ENCODE measurements around the gene GDF15.
"Not testable (repeated sequence)": the region's sequence is repeated elsewhere in the genome, so short reads cannot be mapped to it uniquely, and the experiment has no call there.

The GDF15 gene

DNA sequence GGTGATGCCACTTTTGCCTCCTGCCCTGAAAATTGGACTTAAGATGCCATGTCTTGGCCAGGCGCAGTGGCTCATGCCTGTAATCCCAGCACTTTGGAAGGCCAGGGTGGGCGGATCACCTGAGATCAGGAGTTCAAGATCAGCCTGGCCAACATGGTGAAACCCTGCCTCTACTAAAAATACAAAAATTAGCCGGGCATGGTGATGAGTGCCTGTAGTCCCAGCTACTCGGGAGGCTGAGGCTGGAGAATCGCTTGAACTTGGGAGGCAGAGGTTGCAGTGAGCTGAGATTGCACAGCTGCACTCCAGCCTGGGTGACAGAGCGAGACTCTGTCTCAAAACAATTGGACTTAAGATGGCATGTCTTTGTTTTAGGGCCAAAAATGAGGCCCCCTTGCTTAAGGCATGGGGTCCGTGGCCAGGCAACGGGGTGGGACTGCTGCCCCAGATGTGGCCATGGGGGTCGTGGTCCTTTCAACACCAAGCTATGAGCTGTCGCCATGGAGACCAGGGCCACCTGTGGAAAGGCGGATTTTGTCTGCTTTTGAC, 21.6 kb upstream of the GDF15 start:
- DNase-seq, result not testable (repeated sequence)

DNA sequence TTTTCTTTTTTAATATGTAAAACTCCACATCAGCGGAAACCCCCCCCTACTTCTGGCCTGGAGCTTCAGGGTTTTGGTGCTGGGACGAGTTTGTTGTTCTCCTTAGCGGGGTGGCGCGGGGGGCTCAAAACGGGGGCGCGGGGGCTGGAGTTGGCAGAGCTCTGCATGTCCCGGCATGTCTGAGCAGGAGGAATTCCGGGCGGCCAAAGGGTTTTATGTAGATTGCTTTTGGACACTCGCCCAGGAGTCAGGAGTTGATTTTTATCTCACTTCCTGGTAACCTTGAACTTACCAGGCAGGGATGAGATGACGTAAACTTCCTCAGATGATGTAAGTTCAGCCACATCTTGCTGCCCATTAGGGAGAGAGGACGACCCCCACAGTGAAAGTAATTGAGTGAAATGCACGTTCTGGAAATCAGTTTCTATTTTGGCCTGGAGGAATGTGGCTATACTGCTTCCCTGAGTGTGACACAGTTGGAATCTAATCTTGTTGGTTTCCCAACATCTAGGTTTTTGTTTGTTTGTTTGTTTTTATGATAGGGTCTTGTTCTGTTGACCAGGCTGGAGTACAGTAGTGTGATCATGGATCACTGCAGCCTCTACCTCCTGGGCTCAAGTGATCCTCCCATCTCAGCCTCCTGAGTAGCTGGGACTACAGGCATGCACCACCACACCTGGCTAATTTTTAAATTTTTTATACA, 21.0 kb upstream of the GDF15 start:
- peak in 1 of 2 experiments; percentile 37 for DNase-seq

DNA sequence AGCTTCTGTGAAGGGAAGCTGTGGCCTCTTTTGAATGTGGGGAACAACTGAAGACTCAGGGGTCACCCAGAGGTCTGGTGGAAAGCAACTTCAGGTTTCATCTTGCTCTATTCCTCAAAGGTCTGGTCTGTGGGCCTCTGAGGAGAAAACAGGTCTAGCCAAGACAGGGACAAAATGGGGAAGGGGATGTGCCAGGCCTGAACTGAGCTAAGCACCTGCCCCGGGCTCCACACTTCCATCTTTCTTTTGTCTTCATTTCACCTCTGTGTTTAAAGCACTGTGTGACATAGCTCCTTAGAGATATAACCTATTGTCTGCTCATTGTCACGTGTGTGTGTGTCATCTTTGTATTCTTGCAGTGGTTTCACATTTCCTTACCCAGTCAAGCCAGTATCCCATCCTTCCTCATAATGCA, 19.9 kb upstream of the GDF15 start:
- DNase-seq, result no peak

DNA sequence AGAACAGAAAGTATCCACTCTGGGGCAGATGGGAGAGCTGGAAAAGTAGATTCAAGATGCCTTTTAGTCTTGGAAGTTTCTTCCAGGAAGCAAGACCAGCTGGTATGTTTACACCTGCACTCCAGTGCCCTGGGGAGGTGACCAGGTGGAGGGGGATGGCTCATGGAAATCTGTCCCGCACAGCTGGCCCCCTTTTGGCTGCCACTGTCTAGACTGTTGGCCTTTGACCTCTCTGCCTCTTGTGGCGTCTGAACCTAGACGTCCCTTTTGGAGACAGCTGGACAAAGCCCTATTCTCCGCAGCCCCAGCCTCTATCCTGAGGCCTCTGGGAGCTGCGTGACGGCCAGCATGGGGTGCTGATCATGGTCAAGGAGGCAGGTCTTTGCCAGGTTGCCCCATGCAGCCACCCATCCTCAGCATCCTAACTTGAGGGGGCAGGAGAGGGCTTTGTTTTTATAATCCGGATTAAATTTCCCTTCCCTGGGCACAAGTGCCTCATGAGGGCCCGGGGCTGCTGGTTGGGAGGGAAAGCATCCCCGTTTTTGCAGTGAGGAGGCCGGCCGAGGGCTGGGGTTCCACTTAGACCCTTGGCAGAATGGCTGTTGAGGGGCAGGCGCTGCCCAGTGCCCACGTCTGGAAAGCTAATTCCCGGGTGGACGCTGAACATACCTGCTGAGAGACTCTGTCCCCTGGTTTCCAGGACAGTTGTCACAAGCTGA, 17.3 kb upstream of the GDF15 start:
- DNase-seq, result no peak

DNA sequence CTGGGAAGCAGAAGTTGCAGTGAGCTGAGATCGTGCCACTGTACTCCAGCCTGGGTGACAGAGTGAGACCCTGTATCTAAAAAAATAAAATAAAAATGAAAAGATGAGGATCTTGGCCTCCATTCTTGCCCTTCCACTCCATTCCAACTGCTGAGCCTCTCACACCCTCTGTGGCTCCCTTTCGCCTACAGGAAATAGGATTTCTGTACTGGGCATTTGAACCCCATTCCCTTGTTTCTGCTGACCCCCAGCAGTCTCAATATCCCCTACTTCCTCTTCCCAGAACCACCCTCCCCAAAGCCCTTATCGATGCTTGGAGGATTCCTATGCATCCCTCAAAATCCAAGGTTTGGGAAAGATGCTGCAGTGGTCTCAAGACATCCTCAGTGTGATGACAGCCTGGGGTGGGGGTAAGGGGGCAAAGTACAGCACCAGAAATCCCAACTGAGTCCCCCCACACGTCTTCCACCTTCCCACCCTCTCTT, 12.5 kb upstream of the GDF15 start:
- DNase-seq, result no peak

DNA sequence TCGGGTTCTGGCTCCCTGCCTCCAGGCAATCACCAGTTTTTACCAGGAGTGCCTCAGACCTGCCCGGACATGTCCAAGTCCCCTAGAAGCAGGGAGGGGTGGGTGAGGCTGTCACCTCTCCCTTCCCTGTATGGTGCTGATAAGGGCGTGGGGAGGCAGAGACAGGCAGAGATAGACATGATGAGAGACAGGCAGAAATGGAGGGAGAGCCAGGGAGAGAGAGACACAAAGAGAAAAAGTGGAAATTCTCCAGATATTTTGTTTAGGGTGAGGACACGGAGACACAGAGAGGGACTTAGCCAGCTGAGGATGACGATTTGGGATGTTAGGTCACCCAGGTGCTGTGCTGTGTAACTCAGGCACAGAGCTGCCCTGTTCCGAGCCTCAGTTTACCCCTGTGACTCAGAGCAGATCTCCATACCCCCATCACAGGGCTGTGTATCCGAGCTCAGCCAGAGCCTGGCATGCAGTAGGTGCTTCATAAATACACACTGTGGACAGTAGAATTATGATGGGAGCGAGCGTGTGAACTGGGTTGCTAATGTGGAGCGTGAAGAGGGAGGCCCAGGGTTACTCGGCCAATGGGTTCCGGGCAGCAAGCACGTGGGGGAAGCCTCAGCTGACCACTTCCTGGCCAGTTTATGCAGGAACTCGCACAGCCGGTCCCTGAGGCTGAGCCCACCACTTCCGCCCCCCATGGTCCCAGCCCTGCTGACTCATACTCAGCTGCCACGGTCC, 11.9 kb upstream of the GDF15 start:
- peak in 1 of 2 experiments; percentile 33 for DNase-seq

DNA sequence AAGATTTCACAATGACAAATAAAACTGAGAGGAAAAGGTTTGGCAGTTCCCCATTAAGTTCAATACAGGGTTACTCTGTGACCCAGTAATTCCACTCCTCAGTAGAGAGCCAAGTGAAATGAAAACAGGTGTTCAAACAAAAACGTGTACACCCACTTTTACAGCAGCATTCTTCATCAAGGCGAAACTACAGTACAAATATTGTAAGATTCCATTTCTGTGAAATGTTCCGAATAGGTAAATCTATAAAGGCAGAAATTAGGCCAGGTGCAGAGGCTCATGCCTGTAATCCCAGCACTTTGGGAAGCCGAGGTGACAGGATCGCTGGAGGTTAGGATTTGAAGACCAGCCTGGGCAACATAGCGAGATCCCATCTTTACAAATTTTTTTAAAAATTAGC, 8.9 kb upstream of the GDF15 start:
- no peak for DNase-seq

DNA sequence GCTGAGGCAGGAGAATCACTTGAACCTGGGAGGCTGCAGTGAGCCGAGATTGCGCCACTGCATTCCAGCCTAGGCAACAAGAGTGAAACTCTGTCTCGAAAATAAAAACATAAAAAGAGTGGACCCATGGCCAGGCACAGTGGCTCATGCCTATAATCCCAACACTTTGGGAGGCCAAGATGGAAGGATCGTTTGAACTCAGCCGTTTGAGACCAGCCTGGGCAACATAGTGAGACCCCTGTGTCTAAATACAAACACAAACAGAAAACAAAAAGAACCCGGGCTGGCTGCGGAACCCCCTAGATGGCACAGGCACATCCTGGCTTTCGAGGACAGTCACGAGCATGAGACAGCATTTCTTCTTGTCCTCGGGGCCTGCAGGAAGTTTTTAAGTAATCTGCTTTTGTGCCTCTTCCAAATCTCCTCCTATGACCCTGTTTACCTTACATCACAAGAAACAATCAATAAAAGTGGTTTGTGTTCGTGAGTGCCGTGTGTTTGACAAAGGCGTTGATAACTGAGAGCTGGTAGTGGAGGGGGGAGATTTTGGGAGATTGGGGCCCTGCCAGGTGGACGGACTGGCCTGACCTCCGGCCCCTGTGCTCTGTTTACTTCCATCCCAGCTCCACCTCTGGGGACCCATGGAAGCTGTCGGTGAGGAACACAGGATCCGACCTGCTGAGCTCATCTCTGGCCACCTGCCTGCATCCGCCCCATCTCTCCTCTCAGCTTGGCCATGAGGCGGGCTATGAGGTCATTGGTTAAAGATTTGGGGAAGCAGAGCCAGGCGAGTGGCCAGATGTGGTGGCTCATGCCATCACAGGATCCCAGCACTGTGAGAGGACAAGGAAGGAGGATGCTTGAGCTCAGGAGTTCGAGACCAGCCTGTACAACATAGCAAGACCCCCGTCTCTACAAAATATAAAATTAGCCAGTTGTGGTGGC, 5.9 kb upstream of the GDF15 start:
- no peak for DNase-seq

DNA sequence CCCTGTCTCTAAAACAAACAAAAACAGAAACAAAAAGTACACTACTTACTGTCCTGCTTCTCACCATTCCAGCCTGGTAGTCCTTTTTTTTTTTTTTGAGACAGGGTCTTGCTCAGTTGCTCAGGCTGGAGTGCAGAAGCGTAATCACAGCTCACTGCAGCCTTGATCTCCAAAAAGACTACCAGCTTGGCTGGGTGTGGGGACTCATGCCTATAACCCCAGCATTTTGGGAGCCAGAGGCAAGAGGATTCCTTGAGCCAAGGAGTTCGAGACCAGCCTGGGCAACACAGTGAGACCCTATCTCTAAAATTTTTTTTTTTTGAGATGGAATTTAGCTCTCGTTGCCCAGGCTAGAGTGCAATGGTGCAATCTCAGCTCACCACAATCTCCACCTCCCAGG, 5.1 kb upstream of the GDF15 start:
- no peak for DNase-seq

DNA sequence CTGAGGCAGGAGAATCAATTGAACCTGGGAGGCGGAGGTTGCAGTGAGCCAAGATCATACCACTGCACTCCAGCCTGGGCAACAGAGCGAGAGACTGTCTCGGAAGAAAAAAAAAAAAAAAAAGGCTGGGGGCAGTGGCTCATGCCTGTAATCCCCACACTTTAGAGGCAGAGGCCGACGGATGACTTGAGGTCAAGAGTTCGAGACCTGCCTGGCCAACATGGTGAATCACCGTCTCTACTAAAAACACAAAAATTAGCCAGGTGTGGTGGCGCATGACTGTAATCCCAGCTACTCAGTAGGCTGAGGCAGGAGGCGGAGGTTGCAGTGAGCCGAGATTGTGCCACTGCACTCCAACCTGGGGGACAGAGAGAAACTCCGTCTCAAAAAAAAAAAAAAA, 2.3 kb upstream of the GDF15 start:
- DNase-seq, result not testable (repeated sequence)

DNA sequence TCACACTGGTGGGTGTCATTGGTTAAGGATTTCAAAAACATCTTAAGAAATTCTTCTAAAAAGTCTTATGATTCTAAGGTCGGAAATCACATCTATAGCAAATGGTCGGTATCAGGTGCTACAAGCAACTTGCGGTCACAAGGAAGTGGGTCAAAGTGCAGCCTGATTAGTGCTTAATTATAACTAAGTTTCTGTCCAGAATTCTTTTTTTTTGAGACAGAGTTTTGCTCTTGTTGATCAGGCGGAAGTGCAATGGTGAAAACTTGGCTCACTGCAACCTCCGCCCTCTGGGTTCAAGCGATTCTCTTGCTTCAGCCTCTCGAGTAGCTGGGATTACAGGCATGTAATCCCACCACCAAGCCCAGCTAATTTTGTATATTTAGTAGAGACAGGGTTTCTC, 1.2 kb upstream of the GDF15 start:
- DNase-seq, result no peak

DNA sequence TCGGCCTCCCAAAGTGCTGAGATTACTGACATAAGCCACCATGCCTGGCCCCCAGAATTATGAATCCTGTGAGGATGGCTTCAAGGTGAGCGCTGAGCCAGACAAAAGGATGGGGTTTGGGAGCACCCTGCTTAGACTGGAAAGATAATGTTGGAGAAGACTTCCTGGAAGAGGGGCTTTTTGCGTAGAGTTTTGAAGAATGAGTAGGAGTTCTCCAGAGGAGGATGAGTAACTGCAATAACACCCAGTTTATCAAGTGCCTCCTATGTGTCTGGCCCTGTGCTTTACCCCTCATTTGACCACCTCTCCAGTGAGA, 641 bp upstream of the GDF15 start:
- no peak for DNase-seq

DNA sequence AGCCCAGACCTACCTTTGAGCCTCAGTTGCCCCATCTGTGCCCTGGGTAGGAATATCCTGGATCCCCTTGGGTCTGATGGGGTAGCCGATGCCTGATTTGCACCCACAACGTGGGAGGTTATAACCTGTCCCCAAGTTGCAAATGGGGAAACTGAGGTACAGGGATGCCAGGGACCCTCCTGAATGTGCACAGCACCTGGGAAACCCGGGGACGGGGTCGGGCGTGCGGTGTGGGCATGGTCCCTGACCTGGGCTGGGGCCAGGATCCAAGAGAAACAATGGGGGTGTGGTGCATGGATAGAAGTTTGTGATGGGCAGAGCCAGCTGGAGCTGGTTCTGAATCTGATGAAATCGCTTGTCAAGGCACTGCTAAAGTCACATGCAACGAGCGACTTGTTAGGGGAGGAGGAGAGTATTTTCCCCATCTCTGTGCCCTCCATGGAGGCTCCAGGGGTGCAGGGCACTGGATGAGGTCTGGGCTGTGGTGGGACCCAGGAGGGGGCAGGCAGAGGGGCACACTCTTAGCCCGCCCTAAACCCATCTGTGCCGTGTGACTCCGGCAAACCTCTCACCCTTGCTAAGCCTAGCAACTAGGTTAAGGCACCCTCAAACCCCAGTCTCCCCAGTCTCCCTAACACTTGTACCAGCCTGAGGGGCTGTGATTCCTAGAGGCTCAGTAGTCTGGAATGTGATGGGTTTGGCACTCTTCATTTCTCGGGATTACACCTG, 749 bp downstream of the GDF15 start:
- DNase-seq, result no peak

DNA sequence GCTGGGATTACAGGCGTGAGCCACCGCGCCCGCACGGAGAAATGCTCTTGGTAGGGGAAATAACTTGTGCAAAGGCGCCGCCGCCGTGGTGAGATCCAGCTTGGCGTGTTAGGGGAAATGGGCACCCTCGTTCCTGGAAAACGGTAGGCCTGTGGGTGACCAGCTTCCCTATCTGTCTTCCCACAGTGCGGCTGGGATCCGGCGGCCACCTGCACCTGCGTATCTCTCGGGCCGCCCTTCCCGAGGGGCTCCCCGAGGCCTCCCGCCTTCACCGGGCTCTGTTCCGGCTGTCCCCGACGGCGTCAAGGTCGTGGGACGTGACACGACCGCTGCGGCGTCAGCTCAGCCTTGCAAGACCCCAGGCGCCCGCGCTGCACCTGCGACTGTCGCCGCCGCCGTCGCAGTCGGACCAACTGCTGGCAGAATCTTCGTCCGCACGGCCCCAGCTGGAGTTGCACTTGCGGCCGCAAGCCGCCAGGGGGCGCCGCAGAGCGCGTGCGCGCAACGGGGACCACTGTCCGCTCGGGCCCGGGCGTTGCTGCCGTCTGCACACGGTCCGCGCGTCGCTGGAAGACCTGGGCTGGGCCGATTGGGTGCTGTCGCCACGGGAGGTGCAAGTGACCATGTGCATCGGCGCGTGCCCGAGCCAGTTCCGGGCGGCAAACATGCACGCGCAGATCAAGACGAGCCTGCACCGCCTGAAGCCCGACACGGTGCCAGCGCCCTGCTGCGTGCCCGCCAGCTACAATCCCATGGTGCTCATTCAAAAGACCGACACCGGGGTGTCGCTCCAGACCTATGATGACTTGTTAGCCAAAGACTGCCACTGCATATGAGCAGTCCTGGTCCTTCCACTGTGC, 2.4 kb downstream of the GDF15 start:
- DNase-seq, result peak; percentile 79 to 86

DNA sequence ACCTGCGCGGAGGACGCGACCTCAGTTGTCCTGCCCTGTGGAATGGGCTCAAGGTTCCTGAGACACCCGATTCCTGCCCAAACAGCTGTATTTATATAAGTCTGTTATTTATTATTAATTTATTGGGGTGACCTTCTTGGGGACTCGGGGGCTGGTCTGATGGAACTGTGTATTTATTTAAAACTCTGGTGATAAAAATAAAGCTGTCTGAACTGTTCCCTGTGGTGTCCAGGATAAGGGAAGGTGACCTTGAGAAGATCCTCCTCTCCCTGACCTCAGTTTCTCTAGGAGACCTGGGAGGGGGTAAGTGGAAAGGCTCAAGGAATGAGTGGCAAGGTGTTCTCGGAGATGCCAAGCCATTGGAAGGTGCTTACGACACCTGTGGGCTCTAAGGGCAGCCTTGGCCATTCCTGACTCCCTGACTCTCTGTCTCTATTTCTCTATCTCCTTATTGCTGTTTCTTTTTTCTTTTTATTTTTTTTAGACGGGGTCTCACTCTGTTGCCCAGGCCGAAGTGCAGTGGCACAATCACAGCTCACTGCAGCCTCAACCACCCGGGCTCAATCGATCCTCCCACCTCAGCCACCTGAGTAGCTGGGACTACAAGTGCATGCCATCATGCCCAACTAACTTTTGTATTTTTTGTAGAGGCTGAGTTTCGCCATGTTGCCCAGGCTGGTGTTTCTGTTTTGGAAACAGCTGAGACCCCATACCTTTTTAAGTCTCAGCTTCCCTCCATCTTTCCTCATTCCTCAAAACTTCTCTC, 3.2 kb downstream of the GDF15 start:
- DNase-seq, result no peak

DNA sequence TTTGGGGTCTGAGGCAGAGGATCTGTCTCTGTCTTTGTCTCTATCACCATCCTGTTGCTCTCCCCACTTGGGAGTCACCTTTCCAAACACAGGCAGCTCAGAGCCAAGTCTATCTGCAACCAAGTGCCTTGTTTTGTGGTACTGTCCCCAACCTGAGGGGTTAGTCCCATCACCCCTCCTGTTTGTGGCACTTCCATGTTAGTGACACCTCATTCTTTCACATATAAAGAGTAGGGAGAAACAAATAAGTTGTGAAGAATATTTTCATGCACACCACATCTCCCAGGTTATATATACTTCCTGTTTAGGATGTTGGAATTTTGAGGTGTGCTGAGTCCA, 3.7 kb downstream of the GDF15 start:
- DNase-seq, result no peak

DNA sequence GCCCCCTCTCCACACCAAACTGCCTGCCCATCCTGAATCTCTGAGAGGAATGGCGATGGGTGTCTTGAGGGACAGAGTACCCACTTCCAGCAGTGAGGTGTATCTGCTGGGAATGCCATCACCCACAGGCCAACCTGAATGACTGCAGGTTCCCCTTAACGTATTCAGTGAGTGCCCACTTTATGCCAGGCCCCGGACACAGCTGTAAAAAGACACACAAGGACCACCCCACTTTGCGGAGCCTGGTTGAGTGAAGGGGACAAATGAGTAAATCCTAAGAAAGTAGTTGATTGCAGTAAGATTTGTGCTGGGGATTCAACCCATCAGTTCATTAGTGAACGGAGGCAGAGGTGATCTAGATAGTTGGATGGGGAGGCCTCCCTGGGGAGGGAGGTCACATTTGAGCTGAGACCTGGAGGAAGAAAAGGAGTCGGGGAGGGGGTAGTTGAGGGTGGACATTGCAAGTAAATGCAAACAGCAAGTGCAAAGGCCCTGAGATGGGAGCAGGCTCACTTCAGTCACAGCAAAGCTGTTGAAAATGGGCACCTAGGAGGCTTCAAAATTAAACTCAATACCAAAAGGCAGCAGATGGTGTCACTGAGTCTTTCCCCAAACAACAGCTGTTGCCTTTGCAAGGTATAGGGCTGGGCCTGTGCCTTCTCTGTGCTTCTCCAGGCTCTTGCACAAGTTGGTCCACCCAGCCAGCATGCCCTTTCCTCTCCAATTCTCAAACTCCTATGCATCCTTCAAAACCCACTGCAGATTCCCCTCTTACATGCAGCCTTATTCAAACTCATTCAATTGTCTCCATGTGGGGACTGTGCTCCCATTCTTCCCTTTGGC, 4.3 kb downstream of the GDF15 start:
- DNase-seq, result no peak

DNA sequence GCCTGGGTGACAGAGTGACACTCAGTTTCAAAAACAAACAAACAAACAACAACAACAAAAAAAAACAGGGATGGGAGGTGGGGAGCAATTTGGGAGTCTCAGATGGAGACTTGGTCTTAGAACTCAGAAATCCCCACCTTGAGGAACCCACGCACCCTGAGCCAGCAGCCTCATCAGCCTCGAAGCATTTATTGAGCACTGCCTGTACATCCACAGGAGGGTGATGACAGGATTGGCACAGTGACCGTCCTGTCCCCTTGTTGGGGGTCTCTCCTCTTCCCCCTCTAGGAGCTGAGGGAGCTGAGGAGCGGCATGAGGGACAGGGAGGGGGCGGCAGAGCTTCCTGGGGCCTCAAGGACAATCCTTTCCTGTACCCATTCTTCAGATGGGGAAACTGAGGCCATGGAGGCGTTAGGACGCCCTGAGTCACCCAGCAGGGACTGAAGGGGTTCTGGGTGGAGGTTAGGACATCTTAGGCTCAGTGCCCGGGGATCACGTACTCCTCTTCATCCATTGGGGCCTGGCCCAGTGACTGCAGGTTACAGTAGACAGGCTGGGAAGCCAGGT, 5.6 kb downstream of the GDF15 start:
- no peak for DNase-seq

DNA sequence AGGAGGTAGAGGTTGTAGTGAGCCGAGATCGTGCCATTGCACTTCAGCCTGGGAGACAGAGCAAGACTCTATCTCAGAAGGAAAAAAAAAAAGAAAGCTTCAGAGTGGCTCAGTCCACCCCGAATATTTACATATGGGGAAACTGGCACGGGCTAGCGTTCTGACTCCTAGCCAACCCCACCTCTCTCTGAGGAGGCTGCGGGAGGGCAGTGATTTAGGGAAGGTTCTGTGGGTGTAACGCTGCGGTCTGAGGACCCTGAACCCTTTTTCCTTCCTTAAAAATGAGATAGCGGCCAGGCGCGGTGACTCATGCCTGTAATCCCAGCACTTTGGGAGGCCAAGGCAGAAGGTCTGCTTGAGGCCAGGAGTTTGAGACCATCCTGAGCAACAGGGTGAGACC, 6.5 kb downstream of the GDF15 start:
- no peak for DNase-seq

Measured in NCI-H526 (cell line).